Measurements from ENCODE around the gene PCF11. TPM values are rescaled to one million over a fixed set of nuclear protein-coding genes. Genes with fewer than 3 reads are reported as not detected.
A peak's percentile ranks its signal among the peaks of the same experiment; 100 is the strongest.

PCF11 gene
- total RNA-seq, 2 experiments from 2014 or later, result 80.1 to 98.8 TPM

DNA sequence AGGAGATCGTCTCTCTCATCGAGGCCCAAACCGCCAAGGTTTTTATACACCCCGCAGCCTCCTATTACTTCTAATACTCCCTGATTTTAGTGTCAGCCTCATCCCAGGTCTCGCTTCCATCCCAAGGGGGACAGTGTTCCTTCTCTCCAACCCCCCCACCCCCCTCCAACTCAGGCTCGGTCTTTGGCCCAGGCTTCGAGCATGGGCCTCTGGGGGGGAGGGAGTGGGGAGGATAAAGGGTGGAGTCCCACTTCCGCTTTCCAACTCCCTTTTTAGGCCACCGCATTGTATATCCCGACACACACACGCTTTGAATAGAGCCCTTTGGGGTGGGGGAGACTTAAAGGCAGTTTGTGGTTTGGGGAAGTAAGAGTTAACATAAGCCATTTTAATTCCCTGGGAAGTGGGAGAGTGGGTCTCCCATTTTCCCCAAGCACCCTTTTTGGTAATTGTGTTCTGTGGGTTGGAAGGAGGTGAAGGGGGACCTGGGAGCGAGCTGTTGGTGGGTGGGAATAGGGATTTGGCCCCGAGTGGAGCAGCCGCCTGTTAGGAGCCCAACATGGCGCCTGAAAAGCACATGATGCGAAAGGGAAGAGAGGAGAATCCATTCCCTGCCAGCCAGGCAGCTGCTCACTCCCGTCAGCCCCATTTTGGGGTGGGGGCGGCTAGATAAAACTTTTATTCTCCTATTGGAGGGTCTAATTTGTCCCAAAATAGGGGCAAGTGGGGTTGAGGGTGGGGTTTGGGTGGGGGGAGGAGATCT is 844 bp downstream of the PCF11 start:
- Histone ChIP-seq H3K4me3 (ENCODE audit: low read depth, low read length, poor library complexity, severe bottlenecking) (peak overlapping the region; percentile 95), H3K27ac (ENCODE audit: low read depth, low read length, poor library complexity, severe bottlenecking) (peak overlapping the region; percentile 77), H3K4me1 (ENCODE audit: insufficient read depth, low read length, poor library complexity, severe bottlenecking) (peaks cover 58% of the 10 kb centered on the region), H2AFZ (ENCODE audit: low read length) (no peak overlapping the region), H3K9me2 (ENCODE audit: insufficient read depth, low read length) (no peaks in the 10 kb centered on the region), H3K36me3 (ENCODE audit: insufficient read depth, low read length) (peaks cover 55% of the 10 kb centered on the region), H4K20me1 (ENCODE audit: insufficient read depth, low read length) (peaks cover 50% of the 10 kb centered on the region), H3K9me3 (ENCODE audit: low read length) (peaks cover 4% of the 10 kb centered on the region; the same call in 1 of the 2 replicates), H3K4me2 (ENCODE audit: low read length) (peak overlapping the region; percentile 90), H3K79me2 (ENCODE audit: insufficient read depth, low read depth, low read length) (peaks cover 64% of the 10 kb centered on the region)
- peak; percentile 57 for DNase-seq (ENCODE audit: low spot score)
- no TSS peak for BruUV-seq (replicated peaks)
- ChIA-PET POLR2A (interaction anchor here (0.7 to 5.1 kb wide), 16 partner anchors 7 to 255 kb away, joined by 3 to 36 read pairs (median 6); partner anchors contain the start of genes DDIAS and RAB30), CTCF (ENCODE audit: unreplicated experiment) (no interaction called here)
- intact Hi-C loops (cut with micrococcal nuclease; ENCODE audit: unreplicated experiment), result loop anchor here (2.0 kb wide), 3 partner anchors 87 to 257 kb away; partner anchors contain the start of genes DDIAS, PRCP and RAB30
- TF ChIP-seq EZH2phosphoT487 (IDR thresholded peaks at IDR 0.05; ENCODE audit: borderline replicate concordance, low read depth, low read length), result no peak
- TF ChIP-seq, protein P1, sequence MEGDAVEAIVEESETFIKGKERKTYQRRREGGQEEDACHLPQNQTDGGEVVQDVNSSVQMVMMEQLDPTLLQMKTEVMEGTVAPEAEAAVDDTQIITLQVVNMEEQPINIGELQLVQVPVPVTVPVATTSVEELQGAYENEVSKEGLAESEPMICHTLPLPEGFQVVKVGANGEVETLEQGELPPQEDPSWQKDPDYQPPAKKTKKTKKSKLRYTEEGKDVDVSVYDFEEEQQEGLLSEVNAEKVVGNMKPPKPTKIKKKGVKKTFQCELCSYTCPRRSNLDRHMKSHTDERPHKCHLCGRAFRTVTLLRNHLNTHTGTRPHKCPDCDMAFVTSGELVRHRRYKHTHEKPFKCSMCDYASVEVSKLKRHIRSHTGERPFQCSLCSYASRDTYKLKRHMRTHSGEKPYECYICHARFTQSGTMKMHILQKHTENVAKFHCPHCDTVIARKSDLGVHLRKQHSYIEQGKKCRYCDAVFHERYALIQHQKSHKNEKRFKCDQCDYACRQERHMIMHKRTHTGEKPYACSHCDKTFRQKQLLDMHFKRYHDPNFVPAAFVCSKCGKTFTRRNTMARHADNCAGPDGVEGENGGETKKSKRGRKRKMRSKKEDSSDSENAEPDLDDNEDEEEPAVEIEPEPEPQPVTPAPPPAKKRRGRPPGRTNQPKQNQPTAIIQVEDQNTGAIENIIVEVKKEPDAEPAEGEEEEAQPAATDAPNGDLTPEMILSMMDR (conservative IDR thresholded peaks at IDR 0.05; ENCODE audit: low read length), result no peak

DNA sequence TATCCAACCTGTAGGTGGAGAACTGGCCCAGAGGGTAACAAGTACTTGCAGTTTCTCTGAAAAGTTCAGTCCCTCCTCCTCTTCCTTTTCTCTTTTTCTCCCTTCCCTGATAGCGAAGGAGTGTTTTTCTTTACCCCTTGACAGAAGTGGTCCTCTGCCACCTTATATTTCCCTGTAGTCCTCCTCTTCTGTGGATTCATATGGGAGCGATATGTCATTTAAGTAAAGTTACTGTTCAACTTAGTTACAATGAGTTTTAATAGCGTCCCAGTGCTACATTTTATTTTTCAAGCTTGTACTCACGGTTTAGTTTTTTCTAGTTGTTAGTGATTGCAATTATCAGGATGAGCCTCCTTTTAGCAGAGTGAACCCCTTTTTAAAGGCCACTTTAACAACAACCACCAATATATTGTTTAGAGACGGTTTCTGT is 1.4 kb downstream of the PCF11 start:
- H3K9me2 ChIP-seq (ENCODE audit: insufficient read depth, low read length), result no peaks in the 10 kb centered on the region
- no peak for DNase-seq (ENCODE audit: low spot score)
- BruUV-seq (replicated peaks), result no TSS peak
- TF ChIP-seq EZH2phosphoT487 (IDR thresholded peaks at IDR 0.05; ENCODE audit: borderline replicate concordance, low read depth, low read length), result no peak
- TF ChIP-seq, protein P1 (conservative IDR thresholded peaks at IDR 0.05; ENCODE audit: low read length), result 0 out of 2 replicates have a peak, but pooled peaks have one; percentile 5
- no peak overlapping the region for H2AFZ ChIP-seq (ENCODE audit: low read length)
- H3K79me2 ChIP-seq (ENCODE audit: insufficient read depth, low read depth, low read length), result peaks cover 70% of the 10 kb centered on the region
- H3K9me3 ChIP-seq (ENCODE audit: low read length), result peaks cover 4% of the 10 kb centered on the region; the same call in 1 of the 2 replicates
- H3K4me1 ChIP-seq (ENCODE audit: insufficient read depth, low read length, poor library complexity, severe bottlenecking), result peaks cover 56% of the 10 kb centered on the region
- peak overlapping the region; percentile 90 for H3K4me2 ChIP-seq (ENCODE audit: low read length)
- H3K4me3 ChIP-seq (ENCODE audit: low read depth, low read length, poor library complexity, severe bottlenecking), result peak overlapping the region; percentile 95
- POLR2A ChIA-PET, result interaction anchor here (0.9 to 5.1 kb wide), 3 partner anchors 30 to 255 kb away, joined by 3 to 36 read pairs (median 3); partner anchors contain the start of gene DDIAS
- peaks cover 61% of the 10 kb centered on the region for H3K36me3 ChIP-seq (ENCODE audit: insufficient read depth, low read length)
- peaks cover 50% of the 10 kb centered on the region for H4K20me1 ChIP-seq (ENCODE audit: insufficient read depth, low read length)
- CTCF ChIA-PET (ENCODE audit: unreplicated experiment), result no interaction called here
- intact Hi-C loops (cut with micrococcal nuclease; ENCODE audit: unreplicated experiment), result no loop called here
- peak overlapping the region; percentile 77 for H3K27ac ChIP-seq (ENCODE audit: low read depth, low read length, poor library complexity, severe bottlenecking)
